Urinary bladder (tissue), 4 donors: ENCODE results near the gene CATSPERZ. TPM values are rescaled to one million over a fixed set of nuclear protein-coding genes. Genes with fewer than 3 reads are reported as not detected.

Source experiments
- DNase-seq: peaks from one replicate; pipeline ENCODE4 v3.0.0-alpha.2; 2015; ENCODE audit errors: extremely low spot score
- H3K27ac ChIP-seq: one replicate; pipeline ENCODE4 v1.5.1; 2013; ENCODE audit warnings: low read depth, mild to moderate bottlenecking, moderate library complexity
- H3K36me3 ChIP-seq: one replicate; pipeline ENCODE4 v1.6.1; 2013; ENCODE audit warnings: mild to moderate bottlenecking, moderate library complexity; ENCODE audit not compliant: insufficient read depth
- H3K4me1 ChIP-seq: one replicate; pipeline ENCODE4 v1.6.1; 2013; ENCODE audit warnings: mild to moderate bottlenecking, moderate library complexity; ENCODE audit not compliant: insufficient read depth
- H3K4me3 ChIP-seq: one replicate; pipeline ENCODE4 v1.5.1; 2013; ENCODE audit warnings: low read depth, low read length
- WGBS: extraction: QIAGEN DNeasy Blood & Tissue Kit; methylation state at CpG from one replicate; pipeline ENCODE4 v1.1.7; 2013; 5-methylcytosine and 5-hydroxymethylcytosine counted together
- polyA plus RNA-seq: library from polyadenylated mRNA; stranded (reverse); fragments of 200-250 nt; gene quantifications from one replicate; pipeline ENCODE4 v1.2.3, GENCODE V29; 2013
- total RNA-seq: library from RNA; depleted of rRNA; stranded (reverse); fragments of >200 nt; gene quantifications from one replicate; pipeline ENCODE4 v1.2.3, GENCODE V29; 2014
- donor health status: healthy with polysubstance abuse.
- donor health status: healthy.

Gene CATSPERZ
- total and polyA plus RNA-seq, 2 donors, result 0.29 TPM; not detected in 1

- Histone ChIP-seq H3K4me1 (no peaks in the 10 kb centered on the region), H3K27ac (no peak overlapping the region), H3K36me3 (peaks cover 7% of the 10 kb centered on the region), H3K4me3 (no peak overlapping the region)
- WGBS, result 86% methylated on average over 4 of the region's 4 CpGs
- DNase-seq, result no peak
Observed at GRCh38 chr11:64259533-64260067, 40.6 kb upstream of the CATSPERZ start.

DNA sequence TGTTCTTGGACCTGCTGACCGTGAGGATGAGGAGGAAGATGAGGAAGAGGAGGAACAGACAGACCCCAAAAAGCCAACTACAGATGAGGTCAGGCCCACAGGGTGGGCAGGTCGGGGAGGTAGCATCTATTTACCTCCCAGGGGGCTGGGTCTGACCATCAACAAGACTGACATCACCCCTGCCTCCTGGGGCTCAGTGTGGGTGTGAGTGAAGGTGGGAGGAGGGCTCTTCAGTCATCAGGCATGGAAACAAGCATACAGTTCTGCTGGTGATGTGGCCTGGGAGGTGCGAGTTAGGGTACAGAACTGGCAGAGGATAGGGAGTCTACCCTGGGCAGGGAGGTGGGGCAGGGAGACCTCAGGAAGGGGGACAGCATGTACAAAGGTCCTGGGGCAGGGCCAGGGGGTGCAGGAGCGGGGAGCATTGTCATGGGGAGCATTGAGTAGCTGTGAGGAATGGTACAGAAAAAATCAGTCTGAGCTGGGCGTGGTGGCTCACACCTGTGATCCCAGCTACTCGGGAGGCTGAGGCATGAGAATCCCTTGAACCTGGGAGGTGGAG lies 39.9 kb upstream of the CATSPERZ start:
- H3K36me3 ChIP-seq, result peaks cover 7% of the 10 kb centered on the region
- DNase-seq, result no peak
- no peaks in the 10 kb centered on the region for H3K4me1 ChIP-seq
- WGBS, result 96% methylated on average over 6 of the region's 6 CpGs
- no peak overlapping the region for H3K27ac ChIP-seq
- H3K4me3 ChIP-seq, result no peak overlapping the region

- no peak overlapping the region for H3K27ac ChIP-seq
- H3K4me3 ChIP-seq, result no peak overlapping the region
- no peak for DNase-seq
- H3K4me1 ChIP-seq, result no peaks in the 10 kb centered on the region
- peaks cover 7% of the 10 kb centered on the region for H3K36me3 ChIP-seq
- 92% methylated on average over 18 of the region's 18 CpGs for WGBS
Observed at GRCh38 chr11:64261556-64262080, 38.5 kb upstream of the CATSPERZ start.

DNA sequence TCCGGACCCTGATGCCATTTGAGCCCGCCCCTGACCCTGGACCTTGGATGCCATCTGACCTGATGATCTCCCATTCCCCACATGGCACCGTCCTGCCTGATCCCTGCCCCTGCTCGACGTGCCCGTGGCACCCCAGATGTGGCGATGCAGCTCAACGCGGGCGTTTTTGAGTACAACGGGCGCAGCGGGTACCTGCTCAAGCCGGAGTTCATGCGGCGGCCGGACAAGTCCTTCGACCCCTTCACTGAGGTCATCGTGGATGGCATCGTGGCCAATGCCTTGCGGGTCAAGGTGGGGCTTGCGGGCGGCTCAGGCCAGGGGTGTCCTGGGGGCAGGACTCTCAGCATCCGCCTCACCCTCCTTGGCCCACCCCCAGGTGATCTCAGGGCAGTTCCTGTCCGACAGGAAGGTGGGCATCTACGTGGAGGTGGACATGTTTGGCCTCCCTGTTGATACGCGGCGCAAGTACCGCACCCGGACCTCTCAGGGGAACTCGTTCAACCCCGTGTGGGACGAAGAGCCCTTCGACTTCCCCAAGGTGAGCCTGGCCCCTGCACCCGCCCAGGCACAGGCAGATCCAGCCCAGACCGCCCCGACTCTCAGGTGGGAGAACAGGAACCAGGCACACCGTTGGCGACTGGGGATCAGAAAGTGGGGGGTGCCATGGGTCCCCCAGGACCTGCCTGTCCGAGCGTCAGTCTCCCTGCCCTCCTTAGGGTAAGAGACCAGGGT lies 37.7 kb upstream of the CATSPERZ start:
- Histone ChIP-seq H3K36me3 (peaks cover 7% of the 10 kb centered on the region), H3K4me3 (no peak overlapping the region), H3K27ac (no peak overlapping the region), H3K4me1 (no peaks in the 10 kb centered on the region)
- WGBS, result 93% methylated on average over 42 of the region's 42 CpGs
- no peak for DNase-seq

DNA sequence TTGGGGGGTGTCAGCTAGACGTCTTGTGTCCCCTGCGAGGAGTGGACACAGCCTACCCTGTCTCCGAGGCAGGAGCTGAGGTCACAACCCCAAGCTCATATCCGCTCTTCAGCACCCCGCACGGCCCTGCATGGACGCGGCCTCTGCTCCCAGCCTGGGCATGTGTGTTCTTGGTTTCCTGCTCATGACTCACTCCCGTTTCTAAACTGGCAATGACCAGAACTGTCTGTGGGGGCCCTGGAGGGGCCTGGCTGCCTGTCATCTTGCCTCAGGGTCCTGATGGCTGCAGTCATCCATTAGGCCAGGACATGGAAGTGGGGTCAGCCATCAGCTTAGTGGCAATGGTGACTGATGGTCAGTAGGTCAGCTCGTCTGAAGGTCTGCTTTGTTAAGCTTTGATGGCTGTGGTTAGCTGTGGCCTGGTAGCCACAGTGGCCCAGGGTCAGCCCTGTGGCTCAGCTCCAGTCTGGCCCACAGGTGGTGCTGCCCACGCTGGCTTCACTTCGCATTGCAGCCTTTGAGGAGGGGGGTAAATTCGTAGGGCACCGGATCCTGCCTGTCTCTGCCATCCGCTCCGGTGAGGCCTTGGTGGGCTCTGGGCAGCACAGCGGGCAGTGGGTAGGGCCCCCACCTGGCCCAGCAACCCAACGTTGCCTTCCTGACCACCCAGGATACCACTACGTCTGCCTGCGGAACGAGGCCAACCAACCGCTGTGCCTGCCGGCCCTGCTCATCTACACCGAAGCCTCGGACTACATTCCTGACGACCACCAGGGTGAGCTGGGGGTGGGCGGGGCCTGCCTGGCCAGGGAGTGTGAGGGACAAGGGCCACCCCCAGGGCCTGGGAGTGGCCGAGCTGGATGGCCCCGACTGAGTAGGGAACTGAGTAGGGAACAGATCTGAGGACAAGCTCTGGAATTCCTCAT lies 36.9 kb upstream of the CATSPERZ start:
- WGBS, result 75% methylated on average over 29 of the region's 29 CpGs
- H3K4me1 ChIP-seq, result no peaks in the 10 kb centered on the region
- peaks cover 7% of the 10 kb centered on the region for H3K36me3 ChIP-seq
- H3K4me3 ChIP-seq, result no peak overlapping the region
- no peak overlapping the region for H3K27ac ChIP-seq
- no peak for DNase-seq

DNA sequence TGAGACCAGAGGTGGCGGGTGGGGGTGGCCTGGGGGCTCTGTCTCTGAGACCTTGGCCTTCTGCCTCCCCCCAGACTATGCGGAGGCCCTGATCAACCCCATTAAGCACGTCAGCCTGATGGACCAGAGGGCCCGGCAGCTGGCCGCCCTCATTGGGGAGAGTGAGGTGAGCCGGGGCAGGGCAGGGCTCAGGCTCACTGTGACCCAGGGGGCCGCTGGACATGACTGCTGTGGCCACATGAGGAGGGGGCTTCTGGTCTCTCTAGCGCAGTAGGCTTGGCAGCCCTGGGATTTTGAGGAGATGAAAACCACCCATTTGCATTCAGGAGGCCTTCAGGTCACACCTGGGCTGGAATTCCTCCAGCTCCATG lies 36.2 kb upstream of the CATSPERZ start:
- WGBS, result 87% methylated on average over 8 of the region's 8 CpGs
- Histone ChIP-seq H3K27ac (no peak overlapping the region), H3K36me3 (peaks cover 6% of the 10 kb centered on the region), H3K4me3 (no peak overlapping the region), H3K4me1 (no peaks in the 10 kb centered on the region)
- no peak for DNase-seq

- peaks cover 5% of the 10 kb centered on the region for H3K36me3 ChIP-seq
- WGBS, result 81% methylated on average over 10 of the region's 10 CpGs
- H3K4me3 ChIP-seq, result no peak overlapping the region
- DNase-seq, result no peak
- no peaks in the 10 kb centered on the region for H3K4me1 ChIP-seq
- no peak overlapping the region for H3K27ac ChIP-seq
Observed at GRCh38 chr11:64264371-64264852, 35.7 kb upstream of the CATSPERZ start.

DNA sequence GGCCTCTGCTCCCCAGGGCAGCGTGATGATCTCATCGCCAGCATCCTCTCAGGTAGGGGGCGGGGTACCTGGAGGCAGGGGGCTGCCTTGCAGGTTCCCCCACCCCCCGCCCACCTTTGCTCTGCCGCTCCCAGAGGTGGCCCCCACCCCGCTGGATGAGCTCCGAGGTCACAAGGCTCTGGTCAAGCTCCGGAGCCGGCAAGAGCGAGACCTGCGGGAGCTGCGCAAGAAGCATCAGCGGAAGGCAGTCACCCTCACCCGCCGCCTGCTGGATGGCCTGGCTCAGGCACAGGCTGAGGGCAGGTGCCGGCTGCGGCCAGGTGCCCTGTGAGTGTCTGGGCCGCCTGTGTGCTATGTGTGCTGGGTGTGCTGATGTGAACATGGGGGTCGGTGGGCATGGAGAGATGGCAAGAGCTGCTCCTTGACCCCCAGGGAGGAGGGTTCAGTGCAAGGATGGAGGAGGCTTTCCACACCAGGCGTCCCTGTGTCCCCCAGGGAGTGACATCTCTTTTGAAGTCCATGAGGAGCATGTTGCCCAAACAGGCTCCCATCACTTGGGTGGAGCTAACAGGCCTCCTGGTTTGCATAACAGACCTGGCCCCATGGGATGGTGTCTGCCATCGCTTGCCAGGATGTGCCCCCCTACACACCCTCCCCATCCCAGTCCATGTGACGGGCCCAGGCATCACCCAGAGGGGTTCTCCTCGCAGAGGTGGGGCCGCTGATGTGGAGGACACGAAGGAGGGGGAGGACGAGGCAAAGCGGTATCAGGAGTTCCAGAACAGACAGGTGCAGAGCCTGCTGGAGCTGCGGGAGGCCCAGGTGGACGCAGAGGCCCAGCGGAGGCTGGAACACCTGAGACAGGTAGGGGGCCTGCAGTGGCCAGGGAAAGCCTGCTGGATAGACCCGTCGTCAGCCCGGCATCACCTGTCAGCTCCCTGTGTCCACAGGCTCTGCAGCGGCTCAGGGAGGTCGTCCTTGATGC lies 34.7 kb upstream of the CATSPERZ start:
- no peak for DNase-seq
- no peak overlapping the region for H3K27ac ChIP-seq
- H3K4me1 ChIP-seq, result no peaks in the 10 kb centered on the region
- WGBS, result 92% methylated on average over 35 of the region's 35 CpGs
- H3K4me3 ChIP-seq, result no peak overlapping the region
- H3K36me3 ChIP-seq, result peaks cover 4% of the 10 kb centered on the region

DNA sequence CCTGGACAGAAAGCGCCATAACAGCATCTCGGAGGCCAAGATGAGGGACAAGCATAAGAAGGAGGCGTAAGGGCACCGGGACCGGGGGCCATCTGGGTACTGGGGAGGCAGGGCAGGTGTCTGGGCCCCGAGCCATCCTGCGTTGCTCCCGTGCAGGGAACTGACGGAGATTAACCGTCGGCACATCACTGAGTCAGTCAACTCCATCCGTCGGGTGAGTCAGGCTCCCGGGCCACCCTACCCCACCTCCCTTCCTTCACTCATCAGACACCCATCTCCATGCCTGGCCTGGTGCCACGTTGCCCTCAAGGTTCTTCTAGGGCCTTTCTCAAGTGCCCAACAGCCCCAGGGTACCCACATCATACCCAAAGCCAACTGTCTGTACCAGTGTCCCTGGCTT lies 33.8 kb upstream of the CATSPERZ start:
- Histone ChIP-seq H3K4me3 (no peak overlapping the region), H3K36me3 (peaks cover 4% of the 10 kb centered on the region), H3K4me1 (no peaks in the 10 kb centered on the region), H3K27ac (no peak overlapping the region)
- 87% methylated on average over 15 of the region's 15 CpGs for WGBS
- no peak for DNase-seq

DNA sequence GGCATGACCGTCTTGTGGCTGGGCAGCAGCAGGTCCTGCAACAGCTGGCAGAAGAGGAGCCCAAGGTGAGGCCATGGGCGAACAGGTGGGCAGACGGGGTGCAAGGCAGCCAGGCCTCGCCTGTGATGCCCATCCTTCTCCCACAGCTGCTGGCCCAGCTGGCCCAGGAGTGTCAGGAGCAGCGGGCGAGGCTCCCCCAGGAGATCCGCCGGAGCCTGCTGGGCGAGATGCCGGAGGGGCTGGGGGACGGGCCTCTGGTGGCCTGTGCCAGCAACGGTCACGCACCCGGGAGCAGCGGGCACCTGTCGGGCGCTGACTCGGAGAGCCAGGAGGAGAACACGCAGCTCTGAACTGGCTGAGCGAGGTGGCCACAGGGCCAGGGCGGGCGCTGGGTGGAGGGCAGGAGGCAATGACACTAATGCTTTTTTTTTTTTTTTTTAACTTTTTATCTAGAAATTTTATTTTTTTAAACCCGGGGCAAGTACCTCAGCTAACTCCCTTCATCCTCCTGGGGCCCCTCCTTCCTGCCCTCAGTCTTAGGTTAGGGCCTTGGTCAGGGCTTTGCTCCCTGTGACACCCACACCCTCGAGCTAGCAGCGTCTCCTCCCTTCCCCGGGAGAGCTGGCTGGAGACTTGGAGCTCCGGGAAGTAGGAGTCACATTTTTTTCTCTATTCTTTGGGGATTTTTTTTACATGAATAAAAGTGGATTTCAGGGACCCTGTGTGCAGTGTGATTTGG lies 32.8 kb upstream of the CATSPERZ start:
- no peak for DNase-seq
- Histone ChIP-seq H3K36me3 (peaks cover 4% of the 10 kb centered on the region), H3K4me1 (no peaks in the 10 kb centered on the region), H3K4me3 (no peak overlapping the region), H3K27ac (peak overlapping the region; percentile 92)
- 84% methylated on average over 27 of the region's 27 CpGs for WGBS

- 35% methylated on average over 23 of the region's 23 CpGs for WGBS
- DNase-seq, result no peak
- no peaks in the 10 kb centered on the region for H3K4me1 ChIP-seq
- H3K4me3 ChIP-seq, result peak overlapping the region; percentile 59
- peak overlapping the region; percentile 92 for H3K27ac ChIP-seq
- no peaks in the 10 kb centered on the region for H3K36me3 ChIP-seq
Observed at GRCh38 chr11:64268025-64268892, 31.9 kb upstream of the CATSPERZ start.
